Astrocyte of the cerebellum (primary cell): ENCODE measurements around the gene PGS1.

Experiments used
- DNase-seq: peaks from one replicate; pipeline ENCODE4 v3.0.0-alpha.2; 2011; ENCODE audit warnings: low read depth
- H3K4me3 ChIP-seq: 2 replicates; pipeline ENCODE4 v1.5.1; 2011; ENCODE audit warnings: mild to moderate bottlenecking, low read depth, low read length, moderate library complexity
- in situ Hi-C: cut with HindIII; loops from 2 replicates; pipeline ENCODE4 v1.10.0; 2017; ENCODE audit warnings: low sequenced_read_pairs
- TF ChIP-seq, protein P1 (sequence below): IDR thresholded peaks from 2 replicates; pipeline ENCODE4 v1.5.1; 2012; ENCODE audit warnings: low read length, low read depth, moderate library complexity, mild to moderate bottlenecking; ENCODE audit errors: missing control alignments

The PGS1 gene

DNA sequence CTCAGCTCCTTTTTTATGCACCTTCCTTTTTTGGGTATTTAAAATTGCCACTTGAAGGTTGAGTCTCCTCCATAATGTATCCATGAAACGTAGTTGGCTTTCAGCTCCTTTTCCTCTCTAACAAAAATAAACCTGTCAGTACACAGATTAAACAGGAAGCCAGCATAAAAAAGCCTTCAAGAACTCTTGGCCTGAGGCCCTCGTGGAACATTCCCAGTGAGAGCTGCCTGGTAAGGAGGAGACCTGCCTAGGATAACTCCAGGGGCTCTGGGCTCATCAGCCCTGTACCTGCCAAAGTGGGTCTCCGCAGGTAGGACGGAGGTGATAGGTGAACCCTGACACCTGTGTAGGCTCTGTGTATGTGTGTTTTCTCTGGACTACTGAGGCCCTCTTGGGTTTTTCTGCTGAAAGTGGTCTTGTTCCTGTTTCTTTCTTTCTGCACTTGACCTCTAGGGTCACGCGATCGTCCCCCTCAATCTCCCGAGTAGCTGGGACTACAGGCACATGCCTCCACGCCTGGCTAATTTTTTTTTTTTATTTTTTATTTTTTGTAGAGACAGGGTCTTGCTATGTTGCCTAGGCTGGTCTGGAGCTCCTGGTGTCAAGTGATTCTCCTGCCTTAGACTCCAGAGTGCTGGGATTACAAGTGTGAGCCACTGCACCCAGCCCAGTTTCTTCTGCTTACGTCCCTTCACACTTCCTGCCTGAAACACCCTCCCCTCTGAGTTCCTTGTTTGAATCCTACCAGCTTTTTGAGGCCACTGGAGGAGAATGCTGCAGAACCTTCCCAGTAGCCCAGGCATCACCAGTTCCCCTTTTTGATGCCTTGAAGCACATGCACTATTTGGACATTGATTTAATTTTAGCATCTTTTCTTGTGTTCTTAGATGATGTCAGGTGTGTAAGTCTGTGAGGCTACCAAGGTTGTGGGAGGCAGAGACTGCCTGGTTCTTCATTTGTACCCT is 9.8 kb downstream of the PGS1 start:
- H3K4me3 ChIP-seq: no peak overlapping the region

GRCh38 chr17:78390241-78391050 is 12.0 kb downstream of the PGS1 start:
- TF ChIP-seq, protein P1, sequence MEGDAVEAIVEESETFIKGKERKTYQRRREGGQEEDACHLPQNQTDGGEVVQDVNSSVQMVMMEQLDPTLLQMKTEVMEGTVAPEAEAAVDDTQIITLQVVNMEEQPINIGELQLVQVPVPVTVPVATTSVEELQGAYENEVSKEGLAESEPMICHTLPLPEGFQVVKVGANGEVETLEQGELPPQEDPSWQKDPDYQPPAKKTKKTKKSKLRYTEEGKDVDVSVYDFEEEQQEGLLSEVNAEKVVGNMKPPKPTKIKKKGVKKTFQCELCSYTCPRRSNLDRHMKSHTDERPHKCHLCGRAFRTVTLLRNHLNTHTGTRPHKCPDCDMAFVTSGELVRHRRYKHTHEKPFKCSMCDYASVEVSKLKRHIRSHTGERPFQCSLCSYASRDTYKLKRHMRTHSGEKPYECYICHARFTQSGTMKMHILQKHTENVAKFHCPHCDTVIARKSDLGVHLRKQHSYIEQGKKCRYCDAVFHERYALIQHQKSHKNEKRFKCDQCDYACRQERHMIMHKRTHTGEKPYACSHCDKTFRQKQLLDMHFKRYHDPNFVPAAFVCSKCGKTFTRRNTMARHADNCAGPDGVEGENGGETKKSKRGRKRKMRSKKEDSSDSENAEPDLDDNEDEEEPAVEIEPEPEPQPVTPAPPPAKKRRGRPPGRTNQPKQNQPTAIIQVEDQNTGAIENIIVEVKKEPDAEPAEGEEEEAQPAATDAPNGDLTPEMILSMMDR: no peak
- H3K4me3 ChIP-seq: no peak overlapping the region
- DNase-seq: peak; percentile 80
- in situ Hi-C loops: no loop called here

More for the DNA sequence above, 9.8 kb downstream of the PGS1 start:
- TF ChIP-seq, protein P1: no peak
- in situ Hi-C loops: no loop called here
- no peak for DNase-seq

DNA sequence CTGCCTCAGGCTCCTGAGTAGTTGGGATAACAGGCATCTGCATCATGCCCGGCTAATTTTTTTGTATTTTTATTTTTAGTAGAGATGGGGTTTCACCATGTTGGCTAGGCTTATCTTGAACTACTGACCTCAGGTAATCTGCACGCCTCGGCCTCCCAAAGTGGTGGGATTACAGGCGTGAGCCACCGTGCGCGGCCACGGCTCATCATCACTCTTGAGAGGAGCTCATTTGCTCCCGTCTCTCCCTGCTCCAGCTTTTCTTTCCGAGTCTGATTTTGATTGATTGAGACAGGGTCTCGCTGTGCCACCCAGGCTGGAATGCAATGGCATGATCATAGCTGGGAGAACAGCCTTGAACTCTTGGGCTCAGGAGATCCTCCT is 12.6 kb downstream of the PGS1 start:
- DNase-seq: no peak
- in situ Hi-C loops: no loop called here
- TF ChIP-seq, protein P1: no peak
- no peak overlapping the region for H3K4me3 ChIP-seq

- in situ Hi-C loops: no loop called here
- no peak overlapping the region for H3K4me3 ChIP-seq
- no peak for DNase-seq
- TF ChIP-seq, protein P1: no peak
Measured at GRCh38 chr17:78391843-78392242, 13.4 kb downstream of the PGS1 start.

- H3K4me3 ChIP-seq: no peak overlapping the region
- TF ChIP-seq, protein P1: no peak
- in situ Hi-C loops: no loop called here
- DNase-seq: no peak
Measured at GRCh38 chr17:78392295-78392694, 13.8 kb downstream of the PGS1 start.

DNA sequence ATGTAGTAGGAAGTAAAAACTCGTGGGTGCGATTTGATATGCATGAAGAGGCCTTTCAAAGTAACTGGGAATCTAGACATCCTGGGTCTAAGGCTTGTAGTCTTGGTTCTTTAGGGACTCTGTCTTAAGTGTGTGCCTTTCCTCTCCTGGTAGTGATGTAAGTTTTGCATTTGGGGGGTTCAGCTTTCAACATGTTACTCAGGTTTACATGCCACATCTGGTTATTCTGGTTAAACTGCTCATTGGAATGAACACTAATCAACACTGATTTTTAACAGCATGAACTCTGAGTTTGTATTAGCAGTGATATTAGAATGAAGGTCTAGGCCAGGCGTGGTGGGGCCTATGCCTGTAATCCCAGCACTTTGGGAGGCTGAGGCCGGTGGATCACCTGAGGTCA is 15.1 kb downstream of the PGS1 start:
- DNase-seq: no peak
- TF ChIP-seq, protein P1: no peak
- in situ Hi-C loops: no loop called here
- H3K4me3 ChIP-seq: no peak overlapping the region
